ENCODE results near the gene OSBPL6. TPM values are rescaled to one million over a fixed set of nuclear protein-coding genes. Genes with fewer than 3 reads are reported as not detected.

The OSBPL6 gene
- total RNA-seq, 1 donor from 2014 or later = 14.0 TPM

DNA sequence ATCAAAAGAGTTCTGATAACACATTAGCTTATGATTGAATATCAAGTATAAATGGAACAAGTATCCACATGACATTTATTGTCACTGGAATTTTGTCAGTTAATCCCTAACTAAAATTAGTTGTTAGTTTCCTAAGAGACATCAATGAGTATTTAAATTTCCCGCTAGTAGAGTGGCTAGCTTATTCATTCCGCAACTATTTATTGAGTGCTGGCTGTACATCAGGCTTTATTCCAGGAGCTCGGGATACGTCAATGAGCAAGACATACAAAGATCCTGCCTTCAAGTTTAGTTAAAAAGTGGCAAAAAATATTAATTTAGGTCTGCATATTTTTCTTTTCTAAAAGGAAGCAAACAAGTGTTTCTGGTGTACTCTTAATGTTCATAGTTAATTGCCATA, 197.4 kb downstream of the OSBPL6 start:
- DNase-seq (ENCODE audit: low spot score) = no peak
- no peaks in the 10 kb centered on the region for H3K9me3 Mint-ChIP-seq
- Histone ChIP-seq H3K27me3 (no peaks in the 10 kb centered on the region), H3K9ac (no peak overlapping the region), H3K79me2 (ENCODE audit: low read depth) (no peaks in the 10 kb centered on the region), H3K9me3 (ENCODE audit: low read depth) (no peaks in the 10 kb centered on the region), H3K4me3 (no peak overlapping the region), H3K27ac (no peak overlapping the region), H3K36me3 (no peaks in the 10 kb centered on the region), H3K4me2 (no peak overlapping the region), H3K4me1 (no peaks in the 10 kb centered on the region), H2AFZ (replicated peaks) (no peak overlapping the region), H3F3A (ENCODE audit: low read depth) (no peaks in the 10 kb centered on the region), H4K20me1 (ENCODE audit: low read depth) (no peaks in the 10 kb centered on the region)
- TF ChIP-seq EZH2 (IDR thresholded peaks at IDR 0.05) (no peak), EZH2phosphoT487 (IDR thresholded peaks at IDR 0.05) (no peak)
- TF ChIP-seq, protein P1, sequence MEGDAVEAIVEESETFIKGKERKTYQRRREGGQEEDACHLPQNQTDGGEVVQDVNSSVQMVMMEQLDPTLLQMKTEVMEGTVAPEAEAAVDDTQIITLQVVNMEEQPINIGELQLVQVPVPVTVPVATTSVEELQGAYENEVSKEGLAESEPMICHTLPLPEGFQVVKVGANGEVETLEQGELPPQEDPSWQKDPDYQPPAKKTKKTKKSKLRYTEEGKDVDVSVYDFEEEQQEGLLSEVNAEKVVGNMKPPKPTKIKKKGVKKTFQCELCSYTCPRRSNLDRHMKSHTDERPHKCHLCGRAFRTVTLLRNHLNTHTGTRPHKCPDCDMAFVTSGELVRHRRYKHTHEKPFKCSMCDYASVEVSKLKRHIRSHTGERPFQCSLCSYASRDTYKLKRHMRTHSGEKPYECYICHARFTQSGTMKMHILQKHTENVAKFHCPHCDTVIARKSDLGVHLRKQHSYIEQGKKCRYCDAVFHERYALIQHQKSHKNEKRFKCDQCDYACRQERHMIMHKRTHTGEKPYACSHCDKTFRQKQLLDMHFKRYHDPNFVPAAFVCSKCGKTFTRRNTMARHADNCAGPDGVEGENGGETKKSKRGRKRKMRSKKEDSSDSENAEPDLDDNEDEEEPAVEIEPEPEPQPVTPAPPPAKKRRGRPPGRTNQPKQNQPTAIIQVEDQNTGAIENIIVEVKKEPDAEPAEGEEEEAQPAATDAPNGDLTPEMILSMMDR (IDR thresholded peaks at IDR 0.05) = no peak
- H3K4me3 Mint-ChIP-seq = no peak overlapping the region
- H3K4me1 Mint-ChIP-seq = no peaks in the 10 kb centered on the region
- no peak overlapping the region for H3K27ac Mint-ChIP-seq
- no peaks in the 10 kb centered on the region for H3K27me3 Mint-ChIP-seq (ENCODE audit: insufficient read depth, low read depth)
- H3K36me3 Mint-ChIP-seq = no peaks in the 10 kb centered on the region

DNA sequence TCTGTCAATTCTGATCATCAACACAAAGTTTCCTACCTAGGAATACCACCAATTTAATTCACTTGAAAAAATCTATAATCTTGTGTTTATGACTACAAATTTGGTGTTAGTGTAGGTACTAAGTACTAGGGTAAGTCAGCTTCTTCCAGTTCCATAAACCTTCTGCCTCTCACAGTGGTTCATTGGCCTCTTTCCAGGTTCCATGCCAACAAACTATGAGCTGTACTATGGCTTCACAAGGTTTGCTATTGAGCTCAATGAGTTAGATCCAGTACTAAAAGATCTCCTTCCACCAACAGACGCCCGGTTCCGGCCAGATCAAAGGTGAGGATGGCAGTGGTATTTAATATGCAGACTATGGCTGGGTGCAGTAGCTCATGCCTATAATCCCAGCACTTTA, 197.9 kb downstream of the OSBPL6 start:
- Histone ChIP-seq H3K9ac (no peak overlapping the region), H3K4me3 (no peak overlapping the region), H3K36me3 (no peaks in the 10 kb centered on the region), H3K9me3 (ENCODE audit: low read depth) (no peaks in the 10 kb centered on the region), H3K79me2 (ENCODE audit: low read depth) (no peaks in the 10 kb centered on the region), H3K27ac (no peak overlapping the region), H3K4me2 (no peak overlapping the region), H3F3A (ENCODE audit: low read depth) (peaks cover under 1% of the 10 kb centered on the region), H4K20me1 (ENCODE audit: low read depth) (no peaks in the 10 kb centered on the region), H3K4me1 (no peaks in the 10 kb centered on the region), H2AFZ (replicated peaks) (no peak overlapping the region), H3K27me3 (no peaks in the 10 kb centered on the region)
- H3K27me3 Mint-ChIP-seq (ENCODE audit: insufficient read depth, low read depth) = no peaks in the 10 kb centered on the region
- no peak overlapping the region for H3K27ac Mint-ChIP-seq
- TF ChIP-seq EZH2phosphoT487 (IDR thresholded peaks at IDR 0.05) (no peak), EZH2 (IDR thresholded peaks at IDR 0.05) (no peak)
- TF ChIP-seq, protein P1 (IDR thresholded peaks at IDR 0.05) = no peak
- no peaks in the 10 kb centered on the region for H3K9me3 Mint-ChIP-seq
- no peak for DNase-seq (ENCODE audit: low spot score)
- no peaks in the 10 kb centered on the region for H3K36me3 Mint-ChIP-seq
- no peaks in the 10 kb centered on the region for H3K4me1 Mint-ChIP-seq
- H3K4me3 Mint-ChIP-seq = no peak overlapping the region

DNA sequence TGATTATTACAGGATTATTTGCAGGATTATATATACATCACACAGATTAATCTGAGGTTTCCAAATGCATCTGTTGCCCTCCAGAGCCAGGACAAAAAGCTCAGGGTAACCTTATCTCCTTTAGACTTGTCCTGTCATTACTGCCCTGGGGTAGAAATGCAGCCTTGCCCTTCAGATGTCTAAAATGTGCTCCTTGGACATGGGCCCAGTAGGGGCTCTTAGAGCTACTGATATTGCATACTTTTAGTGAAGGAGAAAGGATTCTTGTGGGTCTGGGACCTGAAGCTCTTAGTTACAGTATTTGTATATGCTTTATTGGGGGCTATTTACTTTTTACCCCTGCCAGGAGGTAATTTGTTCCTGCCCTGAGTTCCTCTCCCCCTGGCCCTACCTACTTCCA, 200.5 kb downstream of the OSBPL6 start:
- Histone ChIP-seq H3F3A (ENCODE audit: low read depth) (peaks cover 3% of the 10 kb centered on the region), H3K79me2 (ENCODE audit: low read depth) (no peaks in the 10 kb centered on the region), H3K36me3 (no peaks in the 10 kb centered on the region), H3K4me2 (no peak overlapping the region), H3K27ac (no peak overlapping the region), H3K9ac (no peak overlapping the region), H3K4me3 (no peak overlapping the region), H4K20me1 (ENCODE audit: low read depth) (no peaks in the 10 kb centered on the region), H3K27me3 (no peaks in the 10 kb centered on the region), H3K9me3 (ENCODE audit: low read depth) (no peaks in the 10 kb centered on the region), H3K4me1 (no peaks in the 10 kb centered on the region), H2AFZ (replicated peaks) (no peak overlapping the region)
- Mint-ChIP-seq H3K9me3 (no peaks in the 10 kb centered on the region), H3K36me3 (no peaks in the 10 kb centered on the region), H3K4me3 (no peak overlapping the region), H3K27me3 (ENCODE audit: insufficient read depth, low read depth) (no peaks in the 10 kb centered on the region), H3K4me1 (no peaks in the 10 kb centered on the region), H3K27ac (no peak overlapping the region)
- DNase-seq (ENCODE audit: low spot score) = no peak
- TF ChIP-seq, protein P1 (IDR thresholded peaks at IDR 0.05) = no peak
- TF ChIP-seq EZH2 (IDR thresholded peaks at IDR 0.05) (no peak), EZH2phosphoT487 (IDR thresholded peaks at IDR 0.05) (no peak)

All from neural progenitor cell (in vitro differentiated cells).